Fibroblast of skin of scalp (primary cell): ENCODE data around the gene LILRA6.
"Not testable (repeated sequence)": the region's sequence is repeated elsewhere in the genome, so short reads cannot be mapped to it uniquely, and the experiment has no call there.

Source experiments
- DNase-seq: peaks from one replicate; pipeline ENCODE4 v3.0.0-alpha.2; 2013

Gene LILRA6

DNA sequence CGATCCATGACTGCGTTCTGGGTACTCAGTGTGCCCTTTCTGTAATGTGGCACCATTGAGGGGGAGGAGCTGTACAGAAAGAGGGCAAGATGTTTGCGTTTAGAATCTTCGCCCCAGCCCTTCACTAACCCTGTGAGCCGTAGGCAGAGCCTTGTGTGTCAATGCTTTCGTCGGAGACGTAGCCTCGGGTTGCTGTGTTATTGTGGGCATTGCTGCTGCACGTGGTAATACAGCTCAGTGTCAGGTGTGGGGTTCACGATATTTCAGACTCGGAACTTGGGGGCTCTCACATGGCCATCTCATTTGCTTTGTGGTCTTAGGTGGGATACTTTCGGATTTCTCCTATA, 35.8 kb downstream of the LILRA6 start:
- DNase-seq: no peak

GRCh38 chr19:54206030-54206830, 36.4 kb downstream of the LILRA6 start:
- no peak for DNase-seq

- no peak for DNase-seq
Measured at GRCh38 chr19:54204767-54205468, 37.7 kb downstream of the LILRA6 start.

DNA sequence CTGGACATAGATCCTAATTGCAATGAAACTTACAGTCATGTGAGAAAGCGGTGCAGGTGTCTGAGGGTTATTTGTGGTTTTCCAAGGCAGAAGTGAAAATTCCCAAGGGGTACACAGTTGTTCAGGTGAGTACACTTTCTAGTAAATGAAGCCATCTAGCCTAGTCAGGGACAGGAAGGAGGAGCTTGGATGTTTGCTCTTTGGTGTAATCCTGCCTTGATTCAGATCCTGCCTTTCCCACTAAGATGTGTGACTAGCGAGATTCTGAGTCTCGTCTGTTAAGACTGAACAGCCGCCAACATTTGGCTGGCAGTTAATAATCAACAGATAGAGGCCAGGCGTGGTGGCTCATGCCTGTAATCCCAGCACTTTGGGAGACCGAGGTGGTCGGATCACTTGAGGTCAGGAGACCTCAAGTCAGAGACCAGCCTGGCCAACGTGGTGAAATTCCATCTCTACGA, 39.4 kb downstream of the LILRA6 start:
- DNase-seq: no peak

DNA sequence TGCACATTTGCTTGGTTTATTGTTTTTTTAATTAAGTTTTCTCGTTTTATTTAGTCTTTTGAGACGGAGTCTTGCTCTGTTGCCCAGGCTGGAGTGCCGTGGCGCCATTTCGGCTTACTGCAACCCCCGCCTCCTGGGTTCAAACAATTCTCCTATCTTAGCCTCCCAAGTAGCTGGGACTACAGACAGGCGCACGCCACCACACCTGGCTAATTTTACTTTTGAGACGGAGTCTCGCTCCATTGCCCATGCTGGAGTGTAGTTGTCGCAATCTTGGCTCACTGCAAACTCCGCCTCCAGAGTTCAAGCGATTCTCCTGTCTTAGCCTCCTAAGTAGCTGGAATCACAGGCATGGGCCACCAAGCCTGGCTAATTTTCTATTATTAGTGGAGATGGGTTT, 40.6 kb downstream of the LILRA6 start:
- no peak for DNase-seq

GRCh38 chr19:54201172-54201701, 41.4 kb downstream of the LILRA6 start:
- DNase-seq: no peak

DNA sequence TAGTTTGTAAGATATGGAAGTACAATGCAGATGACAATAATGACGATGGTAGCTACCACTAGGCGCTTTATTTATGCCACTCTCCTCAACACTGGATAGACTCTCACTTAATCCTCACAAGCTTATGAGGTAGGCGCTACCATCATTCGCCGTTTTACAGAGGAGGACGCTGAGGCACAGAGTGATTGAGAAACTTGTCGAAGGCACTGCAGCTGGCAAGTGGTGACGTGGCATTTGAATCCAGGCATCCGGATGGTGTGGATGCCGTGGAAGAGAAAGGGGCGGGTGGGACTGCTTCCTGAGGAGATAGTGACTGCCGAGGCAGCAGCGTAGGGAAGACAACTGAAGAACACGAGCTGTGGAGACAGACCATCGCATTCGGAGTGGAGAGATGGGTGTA, 43.2 kb downstream of the LILRA6 start:
- DNase-seq: no peak

DNA sequence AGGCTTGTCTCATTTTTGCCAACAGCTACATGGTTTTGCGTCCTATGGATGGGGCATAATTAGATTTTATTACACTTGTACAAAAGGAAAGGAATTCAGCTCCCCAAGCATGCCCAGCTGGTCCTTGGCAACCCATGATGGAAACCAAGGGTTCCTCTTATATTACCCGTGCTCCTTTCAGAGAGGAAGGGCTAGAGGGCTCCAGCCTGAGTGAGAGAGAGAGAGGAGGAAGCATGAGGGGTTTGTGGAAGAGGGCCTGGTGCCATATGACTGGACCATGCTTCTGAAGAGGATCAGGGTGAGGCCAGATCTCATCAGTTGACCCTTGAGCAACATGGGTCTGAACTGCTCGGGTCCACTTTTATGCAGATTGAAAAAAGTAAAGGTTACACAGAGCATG, 45.5 kb downstream of the LILRA6 start:
- DNase-seq: no peak

DNA sequence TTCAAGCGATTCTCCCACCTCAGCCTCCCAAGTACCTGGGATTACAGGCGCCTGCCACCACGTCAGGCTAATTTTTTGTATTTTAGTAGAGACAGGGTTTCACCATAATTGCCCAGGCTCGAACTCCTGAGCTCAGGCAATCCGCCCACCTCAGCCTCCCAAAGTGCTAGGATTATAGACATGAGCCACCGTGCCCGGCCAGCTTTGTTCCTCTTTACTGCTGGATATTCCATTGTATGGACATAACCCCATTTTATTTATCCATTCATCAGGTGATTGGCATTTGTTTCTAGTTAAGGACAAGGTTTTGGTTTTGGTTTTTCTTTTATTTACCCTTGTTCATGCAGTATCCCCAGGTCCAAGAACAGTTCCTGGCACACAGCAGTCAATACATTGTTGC, 46.1 kb downstream of the LILRA6 start:
- no peak for DNase-seq

DNA sequence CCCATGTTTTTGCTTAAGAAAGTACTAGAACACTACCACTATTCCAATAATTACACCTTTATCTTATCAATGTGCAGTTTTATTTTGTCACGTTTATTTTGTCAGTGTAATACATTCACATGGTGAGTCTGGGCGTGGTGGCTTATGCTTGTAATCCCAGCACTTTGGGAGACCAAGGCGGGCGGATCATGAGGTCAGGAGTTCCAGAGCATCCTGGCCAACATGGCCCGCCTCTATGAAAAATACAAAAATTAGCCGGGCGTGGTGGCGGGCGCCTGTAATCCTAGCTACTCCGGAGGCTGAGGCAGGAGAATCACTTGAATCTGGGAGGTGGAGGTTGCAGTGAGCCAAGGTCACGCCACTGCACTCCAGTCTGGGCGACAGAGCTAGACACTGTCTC, 48.1 kb downstream of the LILRA6 start:
- not testable (repeated sequence) for DNase-seq

DNA sequence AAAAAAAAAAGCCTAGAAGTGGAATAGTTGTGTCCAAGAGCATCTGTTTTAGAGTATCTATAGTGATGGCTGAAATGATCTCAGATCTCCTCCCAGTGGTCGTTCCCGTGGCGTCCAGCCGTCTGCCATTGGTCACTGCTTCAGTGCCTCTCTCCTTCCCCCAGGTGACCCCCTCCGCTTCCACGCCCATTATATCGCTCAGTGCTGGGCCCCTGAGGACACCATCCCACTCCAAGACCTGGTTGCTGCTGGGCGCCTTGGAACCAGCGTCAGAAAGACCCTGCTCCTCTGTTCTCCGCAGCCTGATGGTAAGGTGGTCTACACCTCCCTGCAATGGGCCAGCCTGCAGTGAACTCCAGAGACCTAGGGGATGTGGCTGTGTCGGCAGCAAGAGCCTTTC, 49.6 kb downstream of the LILRA6 start:
- DNase-seq: no peak

- DNase-seq: no peak
Measured at GRCh38 chr19:54191811-54192453, 50.7 kb downstream of the LILRA6 start.

GRCh38 chr19:54191011-54191810, 51.4 kb downstream of the LILRA6 start, which contains the start of gene TSEN34:
Gene TSEN34 (plus strand): TSS chr19:54191308. CDS start chr19:54191365, 57 bp downstream.
- DNase-seq: peak; percentile 82

GRCh38 chr19:54190503-54191010, 52.0 kb downstream of the LILRA6 start:
- DNase-seq: peak; percentile 100

GRCh38 chr19:54189735-54190502, 52.7 kb downstream of the LILRA6 start:
- DNase-seq: peak; percentile 100

- no peak for DNase-seq
Measured at GRCh38 chr19:54189145-54189734, 53.4 kb downstream of the LILRA6 start, which contains the start of gene MBOAT7. Gene MBOAT7 (minus strand): TSS chr19:54189580. CDS start chr19:54188508, 1,072 bp downstream.

DNA sequence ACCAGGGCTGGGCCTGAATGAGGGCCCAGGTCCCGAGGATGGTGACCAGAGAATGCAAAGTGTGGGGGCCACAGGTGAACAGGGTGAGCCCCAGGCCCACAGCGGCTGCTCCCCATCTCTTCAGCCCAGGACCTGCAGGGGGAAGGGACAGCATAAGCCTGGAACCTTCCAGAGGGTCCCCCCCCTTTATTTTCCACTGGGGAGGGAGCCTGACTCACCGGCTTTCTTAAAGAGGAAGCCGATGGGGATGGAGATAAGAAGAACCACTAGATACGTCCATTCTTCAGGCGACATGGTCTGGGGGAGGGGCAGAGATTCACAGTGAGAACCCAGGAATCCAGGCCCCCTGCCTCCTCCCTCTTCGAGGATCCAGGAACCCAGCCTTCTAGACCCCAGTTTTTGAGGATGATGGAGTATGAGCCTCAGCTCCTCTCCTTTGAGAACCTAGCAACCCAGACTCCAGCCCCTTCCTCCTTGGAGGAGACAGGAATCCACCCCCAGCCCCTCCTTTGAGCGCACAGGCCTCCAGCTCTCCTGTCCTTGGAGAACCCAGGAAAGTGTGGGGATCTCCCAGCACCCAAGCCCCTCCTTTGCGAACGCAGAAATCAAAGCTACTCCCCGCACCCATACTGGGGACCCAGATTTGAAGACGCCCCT, 54.2 kb downstream of the LILRA6 start:
- DNase-seq: peak; percentile 33

DNA sequence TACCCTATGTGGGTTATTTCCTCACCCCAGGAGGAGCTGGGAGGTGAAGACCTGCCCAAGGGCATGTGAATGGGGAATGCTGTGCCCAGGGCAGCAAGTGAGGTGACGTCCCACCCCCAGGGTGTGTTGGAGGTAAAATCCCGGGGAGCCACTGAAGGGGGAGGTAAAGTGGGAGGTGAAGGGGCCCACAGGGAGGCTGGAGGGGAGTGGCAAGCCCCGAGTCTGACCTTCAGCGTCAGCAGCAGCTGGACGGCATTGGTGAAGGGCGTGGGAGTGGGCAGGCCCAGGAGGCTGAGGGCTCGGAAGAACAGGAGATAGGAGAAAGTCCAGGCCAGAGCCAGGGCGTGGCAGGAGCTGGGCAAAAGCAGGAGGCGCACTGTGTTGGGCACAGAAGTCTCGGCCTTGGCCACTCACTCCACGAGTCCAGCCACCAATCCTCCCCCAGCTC, 55.6 kb downstream of the LILRA6 start:
- DNase-seq: no peak
